ENCODE data around the gene C13orf42. TPM values are rescaled to one million over a fixed set of nuclear protein-coding genes. Genes with fewer than 3 reads are reported as not detected.

The C13orf42 gene
- polyA plus RNA-seq, 1 donor from 2014 or later: not detected

- H3K4me2 ChIP-seq (ENCODE audit: low read length): no peak overlapping the region
- H3K9ac ChIP-seq (ENCODE audit: low read length): no peak overlapping the region
- H3F3A ChIP-seq (ENCODE audit: insufficient read depth, low read length, poor library complexity, severe bottlenecking): no peaks in the 10 kb centered on the region
- no peaks in the 10 kb centered on the region for H3K9me3 ChIP-seq (ENCODE audit: low read length)
- TF ChIP-seq SMC3 (conservative IDR thresholded peaks at IDR 0.05; ENCODE audit: poor library complexity) (peak; percentile 98), TAF1 (IDR thresholded peaks at IDR 0.05; ENCODE audit: low read depth) (no peak), CTCF (IDR thresholded peaks at IDR 0.05; ENCODE audit: poor library complexity, severe bottlenecking) (peak; percentile 99), RAD21 (conservative IDR thresholded peaks at IDR 0.05) (peak; percentile 100)
- H2AFZ ChIP-seq (ENCODE audit: low read depth, low read length): peak overlapping the region; percentile 69
- H3K27me3 ChIP-seq (ENCODE audit: insufficient read depth, low read depth, low read length): no peaks in the 10 kb centered on the region
- H3K9me2 ChIP-seq (ENCODE audit: insufficient read depth, low read length): no peaks in the 10 kb centered on the region
- H3K27ac ChIP-seq (ENCODE audit: low read length): no peak overlapping the region
- no peak overlapping the region for H3K4me3 ChIP-seq (ENCODE audit: low read length)
- H3K36me3 ChIP-seq (ENCODE audit: insufficient read depth, low read length): no peaks in the 10 kb centered on the region
- no peaks in the 10 kb centered on the region for H4K20me1 ChIP-seq (ENCODE audit: insufficient read depth)
- no peaks in the 10 kb centered on the region for H3K79me2 ChIP-seq (replicated peaks; ENCODE audit: insufficient read depth, low read length)
These were observed 40.9 kb downstream of the C13orf42 start for GRCh38 chr13:51070005-51070649.

- Histone ChIP-seq H3K4me2 (ENCODE audit: low read length) (no peak overlapping the region), H3K79me2 (replicated peaks; ENCODE audit: insufficient read depth, low read length) (no peaks in the 10 kb centered on the region), H3K36me3 (ENCODE audit: insufficient read depth, low read length) (no peaks in the 10 kb centered on the region), H3K27ac (ENCODE audit: low read length) (no peak overlapping the region), H3K27me3 (ENCODE audit: insufficient read depth, low read depth, low read length) (no peaks in the 10 kb centered on the region), H3K9ac (ENCODE audit: low read length) (no peak overlapping the region), H3K9me2 (ENCODE audit: insufficient read depth, low read length) (no peaks in the 10 kb centered on the region), H2AFZ (ENCODE audit: low read depth, low read length) (no peak overlapping the region), H3K4me3 (ENCODE audit: low read length) (no peak overlapping the region), H3K9me3 (ENCODE audit: low read length) (no peaks in the 10 kb centered on the region), H4K20me1 (ENCODE audit: insufficient read depth) (no peaks in the 10 kb centered on the region), H3F3A (ENCODE audit: insufficient read depth, low read length, poor library complexity, severe bottlenecking) (no peaks in the 10 kb centered on the region)
- TF ChIP-seq REST (IDR thresholded peaks at IDR 0.05; ENCODE audit: borderline replicate concordance) (no peak), TAF1 (IDR thresholded peaks at IDR 0.05; ENCODE audit: low read depth) (no peak), EP300 (conservative IDR thresholded peaks at IDR 0.05; ENCODE audit: poor library complexity, severe bottlenecking) (no peak), MXI1 (conservative IDR thresholded peaks at IDR 0.05; ENCODE audit: poor library complexity, severe bottlenecking) (no peak), SMC3 (conservative IDR thresholded peaks at IDR 0.05; ENCODE audit: poor library complexity) (no peak), EZH2 (IDR thresholded peaks at IDR 0.05; ENCODE audit: borderline replicate concordance, insufficient read depth, low read length, poor library complexity, severe bottlenecking) (no peak), RAD21 (conservative IDR thresholded peaks at IDR 0.05) (no peak), CTCF (IDR thresholded peaks at IDR 0.05; ENCODE audit: poor library complexity, severe bottlenecking) (no peak), POLR2AphosphoS5 (IDR thresholded peaks at IDR 0.05) (no peak)
These were observed 42.6 kb downstream of the C13orf42 start for GRCh38 chr13:51068501-51068900.
